ENCODE results near the gene CDH13.

Gene CDH13

DNA sequence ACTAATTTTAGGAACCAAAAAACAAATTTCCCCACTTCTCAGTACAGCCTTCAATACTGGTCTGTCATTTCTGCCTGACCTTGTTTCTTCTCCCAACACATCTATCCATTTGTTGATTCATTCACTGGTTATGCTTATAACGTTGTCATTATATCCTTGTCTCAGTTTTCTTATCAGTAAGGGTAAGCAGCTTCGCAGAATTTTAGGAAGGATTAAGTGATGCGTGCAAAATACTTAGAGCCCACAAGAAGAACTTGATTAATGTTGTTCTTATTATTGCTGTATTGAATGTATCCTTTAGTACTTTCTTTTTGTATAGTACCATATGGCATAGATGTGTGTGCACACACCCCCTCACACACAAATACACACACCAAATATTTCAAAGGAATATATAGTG, 777.5 kb downstream of the CDH13 start (continued):
- TF ChIP-seq ZNF785 (tag by site-specific recombination; IDR thresholded peaks at IDR 0.05), result no peak
- TF ChIP-seq HOXA7 (CRISPR knock-in tag; IDR thresholded peaks at IDR 0.05; ENCODE audit: borderline replicate concordance), result no peak
- no peak for TF ChIP-seq ZNF239 (tag by site-specific recombination; IDR thresholded peaks at IDR 0.05)
- no peak for TF ChIP-seq MZF1 (tag by site-specific recombination; IDR thresholded peaks at IDR 0.05; ENCODE audit: borderline replicate concordance)
- TF ChIP-seq ZNF792 (tag by site-specific recombination; IDR thresholded peaks at IDR 0.05), result no peak
- TF ChIP-seq SCRT1 (tag by site-specific recombination; IDR thresholded peaks at IDR 0.05; ENCODE audit: borderline replicate concordance), result no peak
- TF ChIP-seq ZNF16 (tag by site-specific recombination; IDR thresholded peaks at IDR 0.05; ENCODE audit: low read depth), result no peak

- ChIA-PET CTCF (no interaction called here), POLR2A (no interaction called here)
- no peaks in the 10 kb centered on the region for H3K36me3 ChIP-seq (ENCODE audit: control insufficient read depth in 2 of 2, insufficient read depth in 1 of 2, low read length in 2 of 2)
Observed at GRCh38 chr16:83407928-83408327, 781.2 kb downstream of the CDH13 start.

GRCh38 chr16:83409347-83409746, 782.6 kb downstream of the CDH13 start:
- Histone ChIP-seq H3K9me3 (ENCODE audit: control insufficient read depth, insufficient read depth, low read depth, low read length) (no peaks in the 10 kb centered on the region), H3K4me3 (ENCODE audit: low read depth, low read length) (no peak overlapping the region), H3K36me3 (ENCODE audit: control insufficient read depth in 2 of 2, insufficient read depth in 1 of 2, low read length in 2 of 2) (no peaks in the 10 kb centered on the region), H3K27ac (ENCODE audit: extremely low read depth, low read depth, low read length) (no peak overlapping the region), H3K4me1 (ENCODE audit: control insufficient read depth, insufficient read depth, low read length) (no peaks in the 10 kb centered on the region)
- CTCF ChIA-PET, result interaction anchor here (0.9 kb wide), 1 partner anchor 9 kb away, joined by 6 read pairs; no protein-coding TSS in a partner anchor
- POLR2A ChIA-PET, result no interaction called here
- TF ChIP-seq, protein P1, sequence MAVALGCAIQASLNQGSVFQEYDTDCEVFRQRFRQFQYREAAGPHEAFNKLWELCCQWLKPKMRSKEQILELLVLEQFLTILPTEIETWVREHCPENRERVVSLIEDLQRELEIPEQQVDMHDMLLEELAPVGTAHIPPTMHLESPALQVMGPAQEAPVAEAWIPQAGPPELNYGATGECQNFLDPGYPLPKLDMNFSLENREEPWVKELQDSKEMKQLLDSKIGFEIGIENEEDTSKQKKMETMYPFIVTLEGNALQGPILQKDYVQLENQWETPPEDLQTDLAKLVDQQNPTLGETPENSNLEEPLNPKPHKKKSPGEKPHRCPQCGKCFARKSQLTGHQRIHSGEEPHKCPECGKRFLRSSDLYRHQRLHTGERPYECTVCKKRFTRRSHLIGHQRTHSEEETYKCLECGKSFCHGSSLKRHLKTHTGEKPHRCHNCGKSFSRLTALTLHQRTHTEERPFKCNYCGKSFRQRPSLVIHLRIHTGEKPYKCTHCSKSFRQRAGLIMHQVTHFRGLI (tag by site-specific recombination; IDR thresholded peaks at IDR 0.05), result no peak
- TF ChIP-seq, protein P2, sequence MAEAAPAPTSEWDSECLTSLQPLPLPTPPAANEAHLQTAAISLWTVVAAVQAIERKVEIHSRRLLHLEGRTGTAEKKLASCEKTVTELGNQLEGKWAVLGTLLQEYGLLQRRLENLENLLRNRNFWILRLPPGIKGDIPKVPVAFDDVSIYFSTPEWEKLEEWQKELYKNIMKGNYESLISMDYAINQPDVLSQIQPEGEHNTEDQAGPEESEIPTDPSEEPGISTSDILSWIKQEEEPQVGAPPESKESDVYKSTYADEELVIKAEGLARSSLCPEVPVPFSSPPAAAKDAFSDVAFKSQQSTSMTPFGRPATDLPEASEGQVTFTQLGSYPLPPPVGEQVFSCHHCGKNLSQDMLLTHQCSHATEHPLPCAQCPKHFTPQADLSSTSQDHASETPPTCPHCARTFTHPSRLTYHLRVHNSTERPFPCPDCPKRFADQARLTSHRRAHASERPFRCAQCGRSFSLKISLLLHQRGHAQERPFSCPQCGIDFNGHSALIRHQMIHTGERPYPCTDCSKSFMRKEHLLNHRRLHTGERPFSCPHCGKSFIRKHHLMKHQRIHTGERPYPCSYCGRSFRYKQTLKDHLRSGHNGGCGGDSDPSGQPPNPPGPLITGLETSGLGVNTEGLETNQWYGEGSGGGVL (tag by site-specific recombination; IDR thresholded peaks at IDR 0.05), result no peak
- TF ChIP-seq KLF17 (tag by site-specific recombination; IDR thresholded peaks at IDR 0.05) (no peak), ZNF114 (tag by site-specific recombination; IDR thresholded peaks at IDR 0.05) (no peak), ZNF324 (tag by site-specific recombination; IDR thresholded peaks at IDR 0.05) (no peak), ZFHX2 (tag by site-specific recombination; conservative IDR thresholded peaks at IDR 0.05) (no peak), ZNF777 (tag by site-specific recombination; IDR thresholded peaks at IDR 0.05; ENCODE audit: borderline replicate concordance) (no peak), ZNF335 (tag by site-specific recombination; conservative IDR thresholded peaks at IDR 0.05) (no peak), ZNF529 (tag by site-specific recombination; IDR thresholded peaks at IDR 0.05; ENCODE audit: insufficient replicate concordance) (no peak), ZNF175 (tag by site-specific recombination; IDR thresholded peaks at IDR 0.05) (no peak)
- TF ChIP-seq, protein P3, sequence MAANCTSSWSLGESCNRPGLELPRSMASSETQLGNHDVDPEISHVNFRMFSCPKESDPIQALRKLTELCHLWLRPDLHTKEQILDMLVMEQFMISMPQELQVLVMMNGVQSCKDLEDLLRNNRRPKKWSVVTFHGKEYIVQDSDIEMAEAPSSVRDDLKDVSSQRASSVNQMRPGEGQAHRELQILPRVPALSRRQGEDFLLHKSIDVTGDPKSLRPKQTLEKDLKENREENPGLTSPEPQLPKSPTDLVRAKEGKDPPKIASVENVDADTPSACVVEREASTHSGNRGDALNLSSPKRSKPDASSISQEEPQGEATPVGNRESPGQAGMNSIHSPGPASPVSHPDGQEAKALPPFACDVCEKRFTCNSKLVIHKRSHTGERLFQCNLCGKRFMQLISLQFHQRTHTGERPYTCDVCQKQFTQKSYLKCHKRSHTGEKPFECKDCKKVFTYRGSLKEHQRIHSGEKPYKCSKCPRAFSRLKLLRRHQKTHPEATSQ (tag by site-specific recombination; IDR thresholded peaks at IDR 0.05), result no peak

More at GRCh38 chr16:83407928-83408327, 781.2 kb downstream of the CDH13 start:
- no peak for TF ChIP-seq ZNF26 (tag by site-specific recombination; IDR thresholded peaks at IDR 0.05)
- TF ChIP-seq, protein P4, sequence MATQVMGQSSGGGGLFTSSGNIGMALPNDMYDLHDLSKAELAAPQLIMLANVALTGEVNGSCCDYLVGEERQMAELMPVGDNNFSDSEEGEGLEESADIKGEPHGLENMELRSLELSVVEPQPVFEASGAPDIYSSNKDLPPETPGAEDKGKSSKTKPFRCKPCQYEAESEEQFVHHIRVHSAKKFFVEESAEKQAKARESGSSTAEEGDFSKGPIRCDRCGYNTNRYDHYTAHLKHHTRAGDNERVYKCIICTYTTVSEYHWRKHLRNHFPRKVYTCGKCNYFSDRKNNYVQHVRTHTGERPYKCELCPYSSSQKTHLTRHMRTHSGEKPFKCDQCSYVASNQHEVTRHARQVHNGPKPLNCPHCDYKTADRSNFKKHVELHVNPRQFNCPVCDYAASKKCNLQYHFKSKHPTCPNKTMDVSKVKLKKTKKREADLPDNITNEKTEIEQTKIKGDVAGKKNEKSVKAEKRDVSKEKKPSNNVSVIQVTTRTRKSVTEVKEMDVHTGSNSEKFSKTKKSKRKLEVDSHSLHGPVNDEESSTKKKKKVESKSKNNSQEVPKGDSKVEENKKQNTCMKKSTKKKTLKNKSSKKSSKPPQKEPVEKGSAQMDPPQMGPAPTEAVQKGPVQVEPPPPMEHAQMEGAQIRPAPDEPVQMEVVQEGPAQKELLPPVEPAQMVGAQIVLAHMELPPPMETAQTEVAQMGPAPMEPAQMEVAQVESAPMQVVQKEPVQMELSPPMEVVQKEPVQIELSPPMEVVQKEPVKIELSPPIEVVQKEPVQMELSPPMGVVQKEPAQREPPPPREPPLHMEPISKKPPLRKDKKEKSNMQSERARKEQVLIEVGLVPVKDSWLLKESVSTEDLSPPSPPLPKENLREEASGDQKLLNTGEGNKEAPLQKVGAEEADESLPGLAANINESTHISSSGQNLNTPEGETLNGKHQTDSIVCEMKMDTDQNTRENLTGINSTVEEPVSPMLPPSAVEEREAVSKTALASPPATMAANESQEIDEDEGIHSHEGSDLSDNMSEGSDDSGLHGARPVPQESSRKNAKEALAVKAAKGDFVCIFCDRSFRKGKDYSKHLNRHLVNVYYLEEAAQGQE (tag by site-specific recombination; IDR thresholded peaks at IDR 0.05), result no peak
- Histone ChIP-seq H3K9me3 (ENCODE audit: control insufficient read depth, insufficient read depth, low read depth, low read length) (no peaks in the 10 kb centered on the region), H3K27ac (ENCODE audit: extremely low read depth, low read depth, low read length) (no peak overlapping the region), H3K4me3 (ENCODE audit: low read depth, low read length) (no peak overlapping the region), H3K4me1 (ENCODE audit: control insufficient read depth, insufficient read depth, low read length) (no peaks in the 10 kb centered on the region)

All from HEK293 (cell line).